Activated CD4-positive, alpha-beta T cell treated with anti-CD3 and anti-CD28 coated beads, Interleukin-2, amount 10 ng/mL, durations not matched to agents 7 days and 5 days (primary cell): ENCODE results near the gene KRT81. TPM values are rescaled to one million over a fixed set of nuclear protein-coding genes. Genes with fewer than 3 reads are reported as not detected.
A peak's percentile ranks its signal among the peaks of the same experiment; 100 is the strongest.

ENCODE experiments used
- CTCF ChIA-PET: fragments of 350-600 bp; sonication (Branson Sonifier 250); formaldehyde crosslinking; loops from one replicate; lab custom pipeline; 2021; ENCODE audit warnings: antibody characterized with exemption; lab: Charles Lee
- POLR2A ChIA-PET: fragments of 350-600 bp; sonication (Branson Sonifier 250); formaldehyde crosslinking; loops from one replicate; lab custom pipeline; 2021; ENCODE audit warnings: antibody characterized with exemption; lab: Charles Lee
- DNase-seq: peaks from one replicate; pipeline ENCODE4 v3.0.0-alpha.2; 2020
- H3K27ac Mint-ChIP-seq: one replicate; pipeline ENCODE4 v1.8.0; 2021; ENCODE audit warnings: mild to moderate bottlenecking, moderate library complexity, mixed read lengths
- H3K27me3 Mint-ChIP-seq: one replicate; pipeline ENCODE4 v1.8.0; 2021; ENCODE audit warnings: mixed read lengths
- H3K36me3 Mint-ChIP-seq: one replicate; pipeline ENCODE4 v1.8.0; 2021; ENCODE audit warnings: low read depth, mixed read lengths
- H3K4me1 Mint-ChIP-seq: one replicate; pipeline ENCODE4 v1.8.0; 2021; ENCODE audit warnings: mixed read lengths
- H3K4me3 Mint-ChIP-seq: one replicate; pipeline ENCODE4 v1.8.0; 2021; ENCODE audit warnings: mild to moderate bottlenecking, moderate library complexity, mixed read lengths
- H3K9me3 Mint-ChIP-seq: one replicate; pipeline ENCODE4 v1.8.0; 2021; ENCODE audit warnings: mixed read lengths
- total RNA-seq, 2 experiments: library from RNA; stranded (reverse); gene quantifications; one replicate each; pipeline ENCODE4 v1.2.3, GENCODE V29; 2021

KRT81 gene
- total RNA-seq = not detected

DNA sequence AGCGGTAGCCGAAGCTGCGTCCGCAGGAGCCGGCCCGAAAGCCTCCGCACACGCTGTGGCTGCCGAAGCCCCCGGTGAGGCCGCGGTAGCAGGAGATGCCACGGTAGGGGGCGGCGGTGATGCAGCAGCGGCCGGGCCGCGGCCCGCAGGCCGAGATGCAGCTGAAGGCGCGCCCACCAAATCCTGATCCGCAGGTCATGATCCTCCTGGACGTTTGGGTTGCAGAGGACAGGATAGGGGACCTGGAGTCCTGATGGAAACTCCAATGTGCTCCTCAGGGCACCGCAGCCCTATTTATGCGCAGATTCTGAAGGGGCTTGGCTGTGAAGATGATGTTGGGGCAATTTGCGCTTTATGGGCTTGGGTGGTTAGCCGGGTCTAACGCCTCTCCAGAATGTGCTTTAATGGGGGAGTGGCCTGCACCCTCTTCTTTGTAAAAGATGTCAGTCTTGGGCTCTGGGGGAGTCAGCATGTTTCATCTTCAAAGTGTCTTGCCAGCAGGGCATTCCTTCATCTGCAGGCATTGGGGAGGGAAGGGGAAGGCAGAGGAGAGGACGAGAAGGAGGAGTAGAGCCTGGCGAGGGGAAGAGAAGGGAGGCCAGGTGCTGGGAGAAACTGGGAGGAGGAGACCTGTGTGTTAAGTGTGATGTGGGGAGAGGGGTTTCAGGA is at the start of gene KRT81:
TSS of gene KRT81 (minus strand) at position 268 of the 669 bp plus-strand sequence. CDS start at position 199, 69 bp downstream.
- DNase-seq = no peak
- Mint-ChIP-seq H3K36me3 (no peaks in the 10 kb centered on the region), H3K27ac (no peak within 1 kb of the TSS), H3K4me1 (peaks cover 19% of the 10 kb centered on the region), H3K9me3 (no peaks in the 10 kb centered on the region), H3K27me3 (peaks cover 39% of the 10 kb centered on the region), H3K4me3 (no peak within 1 kb of the TSS)
- POLR2A ChIA-PET = no interaction called here
- CTCF ChIA-PET = no interaction called here

DNA sequence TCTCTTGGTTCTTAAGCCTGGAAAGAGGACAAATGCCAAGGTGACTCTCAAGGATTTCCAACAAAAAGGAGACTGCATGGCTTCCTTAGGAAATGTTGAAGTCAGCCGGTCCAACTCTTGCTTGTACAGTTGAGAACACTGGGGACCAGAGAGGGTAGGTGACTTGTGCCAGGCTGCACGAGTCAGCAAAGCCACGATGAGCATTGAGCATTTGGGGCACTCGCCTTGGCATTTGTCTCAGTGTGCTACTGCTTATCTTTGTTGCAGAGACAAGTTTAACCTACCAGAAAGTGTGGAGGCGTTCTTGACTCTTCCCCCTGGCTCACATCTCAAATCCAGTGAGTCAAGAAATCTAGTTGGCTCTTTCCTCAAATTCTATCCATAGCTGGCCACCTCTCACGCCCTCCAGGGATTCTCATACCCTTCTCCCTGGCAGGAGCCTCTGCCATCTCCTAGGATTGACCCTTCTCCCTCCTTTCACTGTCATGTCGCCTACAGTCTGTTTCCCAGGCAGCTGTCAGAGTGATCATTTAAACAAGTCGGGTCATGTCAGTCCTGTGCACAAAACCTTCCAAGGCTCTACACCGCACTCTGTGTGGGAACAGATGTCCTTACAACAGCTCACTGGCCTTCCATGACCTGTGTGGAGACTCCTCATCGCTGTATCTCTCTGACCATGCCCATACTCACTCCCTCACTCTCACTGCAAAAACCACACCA is 47.1 kb upstream of the KRT81 start:
- no peak overlapping the region for H3K27ac Mint-ChIP-seq
- H3K27me3 Mint-ChIP-seq = peaks cover 18% of the 10 kb centered on the region
- H3K9me3 Mint-ChIP-seq = no peaks in the 10 kb centered on the region
- peaks cover 3% of the 10 kb centered on the region for H3K4me1 Mint-ChIP-seq
- H3K4me3 Mint-ChIP-seq = no peak overlapping the region
- H3K36me3 Mint-ChIP-seq = no peaks in the 10 kb centered on the region
- ChIA-PET CTCF (interaction anchor here (1.0 to 1.7 kb wide), 3 partner anchors 34 to 183 kb away, joined by 3 to 4 read pairs (median 3); no protein-coding TSS in a partner anchor), POLR2A (no interaction called here)
- DNase-seq = no peak

DNA sequence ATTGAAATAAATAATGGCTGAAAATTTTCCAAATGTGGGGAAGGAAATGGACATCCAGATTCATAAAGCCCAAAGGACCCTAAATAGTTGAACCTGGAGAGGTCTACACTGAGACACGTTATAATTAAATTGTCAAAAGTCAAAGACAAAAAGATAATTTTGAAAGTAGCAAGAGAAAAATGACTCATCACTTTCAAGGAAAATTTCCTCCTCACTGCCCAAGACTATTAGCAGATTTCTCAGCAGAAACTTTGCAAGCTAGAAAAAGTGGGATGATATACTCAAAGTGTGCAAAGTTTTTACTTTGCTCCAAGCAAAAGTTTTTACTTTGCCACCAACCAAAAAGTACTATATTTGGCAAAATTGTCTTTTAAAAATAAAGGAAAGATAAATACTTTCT is 45.7 kb upstream of the KRT81 start:
- no peak for DNase-seq
- CTCF ChIA-PET = interaction anchor here (1.0 kb wide), 1 partner anchor 26 kb away, joined by 3 read pairs; no protein-coding TSS in a partner anchor
- no peaks in the 10 kb centered on the region for H3K9me3 Mint-ChIP-seq
- H3K36me3 Mint-ChIP-seq = no peaks in the 10 kb centered on the region
- H3K4me3 Mint-ChIP-seq = no peak overlapping the region
- H3K27me3 Mint-ChIP-seq = peaks cover 18% of the 10 kb centered on the region
- H3K27ac Mint-ChIP-seq = no peak overlapping the region
- peaks cover 3% of the 10 kb centered on the region for H3K4me1 Mint-ChIP-seq
- POLR2A ChIA-PET = no interaction called here

DNA sequence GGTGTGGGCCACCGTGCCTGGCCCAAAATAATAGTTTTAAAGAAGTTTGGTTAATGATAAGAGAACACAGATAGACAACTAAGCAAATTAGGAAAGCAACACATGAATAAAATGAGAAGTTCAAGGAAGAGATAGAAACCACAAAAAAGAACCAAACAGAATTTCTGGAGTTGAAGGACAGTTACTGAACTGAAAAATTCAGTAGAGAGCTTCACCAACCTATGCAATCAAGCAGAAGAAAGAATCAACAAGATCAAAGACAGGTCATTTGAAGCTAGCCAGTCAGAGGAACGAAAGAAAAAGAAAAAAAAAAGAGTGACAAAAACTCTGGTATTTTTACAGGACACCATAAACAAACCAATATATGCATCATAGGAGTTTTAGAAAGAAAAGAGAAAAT is 45.3 kb upstream of the KRT81 start:
- peaks cover 18% of the 10 kb centered on the region for H3K27me3 Mint-ChIP-seq
- H3K4me3 Mint-ChIP-seq = no peak overlapping the region
- ChIA-PET CTCF (interaction anchor here (0.7 to 1.1 kb wide), 3 partner anchors 8 to 26 kb away, joined by 3 to 4 read pairs (median 3); no protein-coding TSS in a partner anchor), POLR2A (no interaction called here)
- peaks cover 3% of the 10 kb centered on the region for H3K4me1 Mint-ChIP-seq
- no peak overlapping the region for H3K27ac Mint-ChIP-seq
- no peaks in the 10 kb centered on the region for H3K9me3 Mint-ChIP-seq
- DNase-seq = no peak
- no peaks in the 10 kb centered on the region for H3K36me3 Mint-ChIP-seq

DNA sequence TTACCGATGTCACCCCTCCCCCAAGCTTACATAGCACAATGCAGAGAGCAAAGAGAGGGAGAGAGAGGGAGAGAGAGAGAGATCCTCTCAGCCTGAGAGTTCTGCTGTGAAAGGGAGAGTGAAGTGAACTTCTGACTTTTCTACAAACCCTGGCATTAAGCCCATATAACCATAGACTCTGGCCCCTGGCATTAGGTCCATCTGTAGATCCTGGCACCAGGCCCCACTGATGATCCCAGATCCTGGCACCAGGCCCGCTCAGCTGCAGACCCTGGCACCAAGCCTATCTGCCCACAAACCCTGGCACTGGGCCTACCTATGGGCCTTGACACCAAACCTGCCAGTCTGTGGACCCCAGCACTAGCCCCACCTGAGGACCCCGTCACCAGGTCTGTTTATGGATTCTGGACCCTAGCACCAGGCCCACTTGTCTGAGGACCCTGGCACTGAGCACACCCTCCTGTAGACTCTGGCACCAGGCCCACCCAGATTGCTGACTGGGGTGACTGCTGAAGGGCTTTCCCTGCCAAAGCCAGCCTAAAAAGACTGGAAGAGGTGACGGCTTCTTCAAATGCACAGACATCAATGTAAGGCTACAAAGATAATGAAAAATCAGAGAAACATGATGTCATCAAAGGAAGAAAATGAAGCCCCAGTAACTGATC is 44.4 kb upstream of the KRT81 start:
- H3K27ac Mint-ChIP-seq = no peak overlapping the region
- ChIA-PET POLR2A (no interaction called here), CTCF (interaction anchor here (1.1 kb wide), 1 partner anchor 8 kb away, joined by 4 read pairs; no protein-coding TSS in a partner anchor)
- peaks cover 18% of the 10 kb centered on the region for H3K27me3 Mint-ChIP-seq
- H3K9me3 Mint-ChIP-seq = no peaks in the 10 kb centered on the region
- no peak for DNase-seq
- H3K4me1 Mint-ChIP-seq = peaks cover 3% of the 10 kb centered on the region
- no peak overlapping the region for H3K4me3 Mint-ChIP-seq
- H3K36me3 Mint-ChIP-seq = no peaks in the 10 kb centered on the region

DNA sequence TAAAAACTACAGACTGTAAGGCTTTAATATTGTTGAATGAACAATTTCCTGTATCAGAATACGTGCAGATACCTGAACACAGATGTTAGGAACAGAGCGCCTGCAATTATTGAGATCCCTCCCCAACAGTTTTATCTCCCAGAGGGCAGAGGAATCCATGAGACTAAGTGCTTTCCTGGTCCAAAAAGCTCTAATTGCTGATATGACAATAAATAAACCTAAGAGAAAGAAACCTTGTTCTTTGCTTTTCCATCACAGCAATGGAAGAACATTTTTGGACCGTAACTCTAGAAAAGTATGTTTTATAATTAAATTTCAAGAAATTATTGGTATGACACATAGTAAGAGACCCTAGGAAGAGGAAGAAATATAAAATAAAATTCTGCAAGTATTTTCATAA is 42.9 kb upstream of the KRT81 start:
- DNase-seq = no peak
- POLR2A ChIA-PET = no interaction called here
- Mint-ChIP-seq H3K9me3 (no peaks in the 10 kb centered on the region), H3K27ac (no peak overlapping the region), H3K27me3 (peaks cover 18% of the 10 kb centered on the region), H3K4me1 (peaks cover 3% of the 10 kb centered on the region), H3K36me3 (no peaks in the 10 kb centered on the region), H3K4me3 (no peak overlapping the region)
- CTCF ChIA-PET = no interaction called here

DNA sequence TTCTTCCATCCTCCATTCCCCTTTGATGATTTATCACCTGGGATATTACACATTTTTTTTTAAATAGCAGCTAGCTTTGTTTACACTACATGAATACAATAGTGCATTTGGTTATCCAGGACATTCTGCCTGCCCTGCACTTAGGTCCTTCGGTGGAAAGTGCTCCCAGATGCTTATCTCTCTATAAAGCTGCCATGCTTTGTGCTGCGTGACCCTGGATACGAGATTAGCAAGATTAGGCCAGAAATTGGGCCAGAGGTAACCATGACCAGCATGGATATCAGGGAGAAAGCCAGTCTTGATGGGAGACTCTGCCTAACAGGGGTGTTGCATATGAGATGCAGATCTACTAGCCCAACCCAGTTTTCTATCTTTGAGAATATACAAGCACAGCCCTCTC is 42.0 kb upstream of the KRT81 start:
- H3K36me3 Mint-ChIP-seq = no peaks in the 10 kb centered on the region
- no peak overlapping the region for H3K4me3 Mint-ChIP-seq
- no peak for DNase-seq
- H3K4me1 Mint-ChIP-seq = peaks cover 4% of the 10 kb centered on the region
- peaks cover 12% of the 10 kb centered on the region for H3K27me3 Mint-ChIP-seq
- no peak overlapping the region for H3K27ac Mint-ChIP-seq
- ChIA-PET POLR2A (no interaction called here), CTCF (no interaction called here)
- no peaks in the 10 kb centered on the region for H3K9me3 Mint-ChIP-seq

DNA sequence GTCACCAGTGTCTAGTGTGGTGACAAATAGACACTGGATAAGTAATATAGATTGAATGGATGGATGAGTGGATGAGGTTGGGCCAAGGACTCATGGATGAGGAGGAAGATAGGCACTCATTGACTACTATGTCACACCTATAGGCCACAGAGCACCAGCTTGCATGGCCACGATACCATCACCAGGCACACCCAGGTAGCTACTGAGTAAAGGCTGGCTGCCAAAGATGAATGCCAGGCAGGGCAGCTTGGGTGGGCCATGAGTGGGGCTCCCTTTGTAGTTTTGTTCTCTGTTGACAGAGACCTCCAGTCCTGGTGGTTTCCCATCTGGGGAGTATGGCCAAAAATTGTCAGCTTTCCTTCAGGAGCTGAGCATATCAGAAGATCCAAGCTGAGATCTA is 41.0 kb upstream of the KRT81 start:
- H3K9me3 Mint-ChIP-seq = no peaks in the 10 kb centered on the region
- POLR2A ChIA-PET = no interaction called here
- H3K4me3 Mint-ChIP-seq = no peak overlapping the region
- no peak overlapping the region for H3K27ac Mint-ChIP-seq
- H3K27me3 Mint-ChIP-seq = peaks cover 7% of the 10 kb centered on the region
- CTCF ChIA-PET = no interaction called here
- DNase-seq = no peak
- H3K36me3 Mint-ChIP-seq = no peaks in the 10 kb centered on the region
- H3K4me1 Mint-ChIP-seq = peaks cover 10% of the 10 kb centered on the region

DNA sequence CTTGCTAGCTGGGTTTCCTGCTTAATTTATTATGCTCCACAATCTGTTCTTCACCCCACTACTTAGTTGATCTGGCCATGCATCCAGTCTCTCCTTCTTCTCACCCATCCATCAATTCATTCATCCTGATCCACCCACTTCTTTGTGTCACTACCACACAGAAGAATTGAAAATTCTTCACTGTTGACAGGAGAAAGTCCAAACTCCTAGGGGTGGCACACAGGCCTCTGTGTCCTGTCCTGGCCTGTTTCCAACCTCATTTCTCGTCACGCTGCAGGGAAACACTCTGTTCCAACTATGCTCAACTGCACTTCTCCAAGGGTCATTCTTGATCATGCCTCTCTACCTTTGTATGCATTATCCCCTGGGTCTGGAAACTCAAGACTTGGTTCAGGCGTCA is 40.5 kb upstream of the KRT81 start:
- ChIA-PET POLR2A (no interaction called here), CTCF (no interaction called here)
- no peaks in the 10 kb centered on the region for H3K36me3 Mint-ChIP-seq
- peaks cover 7% of the 10 kb centered on the region for H3K27me3 Mint-ChIP-seq
- H3K4me1 Mint-ChIP-seq = peaks cover 16% of the 10 kb centered on the region
- DNase-seq = no peak
- no peak overlapping the region for H3K4me3 Mint-ChIP-seq
- H3K9me3 Mint-ChIP-seq = no peaks in the 10 kb centered on the region
- no peak overlapping the region for H3K27ac Mint-ChIP-seq

DNA sequence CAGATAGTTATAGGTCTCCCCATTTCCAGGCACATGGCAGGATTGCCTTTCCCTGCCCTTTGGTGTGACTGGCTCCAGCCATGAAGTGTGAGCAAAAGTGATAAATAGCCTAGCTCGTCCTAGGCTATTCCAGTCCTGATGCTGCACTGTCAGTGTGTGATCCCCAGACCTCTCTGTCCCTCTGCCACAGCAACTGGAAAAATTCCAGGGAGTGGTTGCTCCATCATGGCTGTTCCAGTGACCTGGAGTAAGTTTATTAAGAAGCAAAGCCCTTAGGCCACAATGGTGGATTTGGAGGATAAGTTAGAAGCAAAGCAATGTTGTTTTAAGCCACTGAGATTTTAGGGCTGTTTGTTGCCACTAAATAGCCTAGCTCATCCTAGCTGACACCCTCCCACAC is 39.7 kb upstream of the KRT81 start:
- POLR2A ChIA-PET = no interaction called here
- no peaks in the 10 kb centered on the region for H3K36me3 Mint-ChIP-seq
- peaks cover 15% of the 10 kb centered on the region for H3K4me1 Mint-ChIP-seq
- no peak overlapping the region for H3K4me3 Mint-ChIP-seq
- no peak for DNase-seq
- CTCF ChIA-PET = no interaction called here
- no peaks in the 10 kb centered on the region for H3K9me3 Mint-ChIP-seq
- H3K27me3 Mint-ChIP-seq = peaks cover 3% of the 10 kb centered on the region
- H3K27ac Mint-ChIP-seq = no peak overlapping the region

DNA sequence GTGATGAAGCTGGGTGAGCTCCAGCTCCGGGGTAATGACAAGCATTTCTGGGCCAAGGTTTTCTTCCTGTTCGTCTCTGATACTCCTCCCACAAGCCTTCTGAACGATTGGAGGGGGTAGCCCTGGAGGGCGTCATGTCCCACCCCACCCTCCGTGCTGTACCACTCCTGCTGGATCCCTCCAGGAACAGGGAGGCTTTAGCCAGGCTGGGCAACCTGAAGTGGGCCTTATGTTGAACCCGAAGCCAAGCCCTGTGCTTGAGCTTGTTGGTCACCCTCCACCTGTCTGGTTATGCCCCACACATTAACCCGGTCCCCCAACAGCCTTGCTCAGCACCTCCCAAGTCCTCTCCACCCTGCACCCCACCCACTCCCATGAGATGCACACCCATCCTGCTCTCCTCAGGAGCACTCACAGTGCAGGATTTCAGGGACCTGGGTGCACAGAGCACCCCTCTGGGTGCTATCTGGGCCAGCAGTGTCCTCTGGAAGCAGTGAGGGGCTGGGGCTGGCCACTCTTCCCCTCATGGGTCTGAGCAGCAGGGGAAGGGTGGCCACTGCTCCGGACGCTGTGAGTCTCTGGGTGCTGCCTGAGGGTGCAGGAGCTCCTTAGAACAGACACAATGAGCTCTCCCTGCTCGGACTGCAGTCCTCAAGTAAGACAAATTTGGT is 36.6 kb upstream of the KRT81 start:
- ChIA-PET CTCF (interaction anchor here (0.5 to 3.1 kb wide), 19 partner anchors 8 to 554 kb away, joined by 3 to 17 read pairs (median 3); no protein-coding TSS in a partner anchor), POLR2A (no interaction called here)
- Mint-ChIP-seq H3K27me3 (peaks cover 5% of the 10 kb centered on the region), H3K36me3 (no peaks in the 10 kb centered on the region), H3K4me1 (peaks cover 15% of the 10 kb centered on the region), H3K27ac (no peak overlapping the region), H3K4me3 (no peak overlapping the region), H3K9me3 (no peaks in the 10 kb centered on the region)
- DNase-seq = no peak

DNA sequence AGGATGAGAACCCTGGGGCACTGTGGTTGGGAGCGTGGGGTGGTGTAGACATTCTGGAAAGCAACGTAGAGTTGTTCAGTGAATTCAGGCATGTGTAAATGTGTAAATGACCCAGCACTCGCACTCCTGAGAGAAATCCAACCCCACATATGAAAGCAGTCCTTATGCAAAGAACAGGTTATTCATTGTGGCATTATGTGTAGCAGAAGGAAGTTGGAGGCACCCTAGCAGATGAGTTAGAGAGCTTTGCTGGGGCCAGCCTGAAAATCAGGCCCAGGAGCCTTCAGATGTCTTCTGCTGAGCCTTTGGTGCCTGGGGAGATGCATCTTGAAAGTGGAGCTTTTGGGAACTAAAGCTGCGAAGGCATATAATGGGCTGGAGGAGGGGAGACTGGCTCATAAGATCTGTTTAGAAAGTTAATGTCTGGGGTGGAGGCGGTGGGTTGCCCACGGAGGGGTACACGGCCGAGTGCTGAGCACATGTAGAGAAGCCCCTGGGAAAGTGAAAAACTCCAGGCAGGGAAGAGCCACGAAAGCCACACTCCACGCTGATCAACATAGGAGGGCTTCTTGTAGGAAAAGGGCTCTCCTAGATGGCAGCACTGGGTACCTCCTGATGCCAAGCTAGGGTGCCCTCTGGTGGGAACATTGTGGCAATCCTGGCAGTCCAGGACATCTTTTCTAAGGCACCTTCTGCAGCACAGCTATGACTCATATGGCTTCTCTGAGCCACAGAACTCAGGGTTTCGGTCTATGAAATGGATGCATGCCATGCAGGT is 35.9 kb upstream of the KRT81 start:
- H3K4me1 Mint-ChIP-seq = peaks cover 15% of the 10 kb centered on the region
- H3K4me3 Mint-ChIP-seq = no peak overlapping the region
- H3K9me3 Mint-ChIP-seq = no peaks in the 10 kb centered on the region
- no peaks in the 10 kb centered on the region for H3K36me3 Mint-ChIP-seq
- no peak overlapping the region for H3K27ac Mint-ChIP-seq
- POLR2A ChIA-PET = no interaction called here
- peaks cover 5% of the 10 kb centered on the region for H3K27me3 Mint-ChIP-seq
- CTCF ChIA-PET = interaction anchor here (0.6 to 3.1 kb wide), 17 partner anchors 9 to 555 kb away, joined by 3 to 17 read pairs (median 4); no protein-coding TSS in a partner anchor
- DNase-seq = peak; percentile 87
